Activated T-cell treated with anti-CD3 and anti-CD28 coated beads, Interleukin-2, amount 50 U/mL, for 72 hours (primary cell): Measurements from ENCODE around the gene CSPG4. TPM values are rescaled to one million over a fixed set of nuclear protein-coding genes. Genes with fewer than 3 reads are reported as not detected.

Experiments used
- ATAC-seq, 2 donors: fragments of 150-1000 bp; cut with Tn5 transposase; replicated peaks in 1 of 2; 2 replicates each; pipeline ENCODE4 v1.10.0; 2021; ENCODE audit warnings: moderate library complexity in 2 of 2, mild to moderate bottlenecking in 1 of 2
- DNase-seq, 2 donors: peaks; one replicate each; pipeline ENCODE4 v3.0.0; 2021 to 2022; ENCODE audit warnings: mixed read lengths in 1 of 2
- H3K27ac Mint-ChIP-seq: one replicate; pipeline ENCODE4 v1.8.0; 2022; ENCODE audit warnings: mild to moderate bottlenecking, moderate library complexity, mixed read lengths
- H3K27me3 Mint-ChIP-seq: one replicate; pipeline ENCODE4 v1.8.0; 2022; ENCODE audit warnings: low read depth, mixed read lengths
- H3K36me3 Mint-ChIP-seq, 2 donors: one replicate each; pipeline ENCODE4 v1.8.0; 2022; ENCODE audit warnings: mixed read lengths in 2 of 2, mild to moderate bottlenecking in 1 of 2; ENCODE audit not compliant: insufficient read depth in 2 of 2
- H3K4me1 Mint-ChIP-seq: one replicate; pipeline ENCODE4 v1.8.0; 2022; ENCODE audit warnings: low read depth, mixed read lengths
- H3K4me3 Mint-ChIP-seq, 2 donors: one replicate each; pipeline ENCODE4 v1.8.0; 2022; ENCODE audit warnings: mild to moderate bottlenecking in 2 of 2, mixed read lengths in 2 of 2, moderate library complexity in 2 of 2
- H3K9me3 Mint-ChIP-seq, 2 donors: one replicate each; pipeline ENCODE4 v1.8.0; 2022; ENCODE audit warnings: mixed read lengths in 2 of 2
- total RNA-seq, 2 donors: library from RNA; stranded (reverse); gene quantifications; one replicate each; pipeline ENCODE4 v1.2.3, GENCODE V29; 2022

Gene CSPG4
- total RNA-seq, 2 donors from 2014 or later, result not detected

- Mint-ChIP-seq H3K27ac (peak overlapping the region; percentile 17), H3K4me3 (peak overlapping the region; percentile 25 to 46), H3K27me3 (peaks cover 8% of the 10 kb centered on the region), H3K4me1 (peaks cover 31% of the 10 kb centered on the region), H3K9me3 (no peaks in the 10 kb centered on the region), H3K36me3 (no peaks in the 10 kb centered on the region)
- DNase-seq (peak; percentile 5 to 17), ATAC-seq (peak in 1 of 2 donors; percentile 41)
Measured at GRCh38 chr15:75650908-75651809, 61.5 kb downstream of the CSPG4 start.

- H3K9me3 Mint-ChIP-seq, result no peaks in the 10 kb centered on the region
- DNase-seq (no peak), ATAC-seq (no peak)
- peaks cover 8% of the 10 kb centered on the region for H3K27me3 Mint-ChIP-seq
- H3K4me3 Mint-ChIP-seq, result no peak overlapping the region
- H3K36me3 Mint-ChIP-seq, result no peaks in the 10 kb centered on the region
- peaks cover 33% of the 10 kb centered on the region for H3K4me1 Mint-ChIP-seq
- H3K27ac Mint-ChIP-seq, result no peak overlapping the region
Measured at GRCh38 chr15:75649848-75650247, 62.8 kb downstream of the CSPG4 start.

GRCh38 chr15:75649045-75649761 lies 63.4 kb downstream of the CSPG4 start:
- Mint-ChIP-seq H3K27me3 (peaks cover 8% of the 10 kb centered on the region), H3K36me3 (no peaks in the 10 kb centered on the region), H3K4me3 (peak overlapping the region in 1 of 2 donors; percentile 43), H3K4me1 (peaks cover 33% of the 10 kb centered on the region), H3K27ac (no peak overlapping the region), H3K9me3 (no peaks in the 10 kb centered on the region)
- ATAC-seq (no peak), DNase-seq (no peak)

- H3K9me3 Mint-ChIP-seq, result no peaks in the 10 kb centered on the region
- H3K4me1 Mint-ChIP-seq, result peaks cover 33% of the 10 kb centered on the region
- peak in 1 of 2 donors; percentile 15 for DNase-seq
Measured at GRCh38 chr15:75648156-75649000, 64.3 kb downstream of the CSPG4 start.

GRCh38 chr15:75647370-75648155 lies 65.1 kb downstream of the CSPG4 start, which contains the start of gene SNX33:
Gene SNX33 (plus strand): TSS chr15:75647912. CDS start chr15:75649103, 1,191 bp downstream.
- Mint-ChIP-seq H3K9me3 (no peaks in the 10 kb centered on the region), H3K4me1 (peaks cover 33% of the 10 kb centered on the region), H3K36me3 (no peaks in the 10 kb centered on the region), H3K27me3 (peaks cover 8% of the 10 kb centered on the region), H3K27ac (no peak within 1 kb of the TSS), H3K4me3 (peak within 1 kb of the TSS; percentile 85 to 87)
- DNase-seq (peak; percentile 62 to 66), ATAC-seq (peak; percentile 78 to 79)

More at GRCh38 chr15:75648156-75649000, 64.3 kb downstream of the CSPG4 start:
- H3K36me3 Mint-ChIP-seq, result no peaks in the 10 kb centered on the region
- H3K27ac Mint-ChIP-seq, result no peak overlapping the region
- ATAC-seq, result peak in 1 of 2 donors; percentile 7
- peaks cover 8% of the 10 kb centered on the region for H3K27me3 Mint-ChIP-seq
- peak overlapping the region; percentile 74 to 81 for H3K4me3 Mint-ChIP-seq

GRCh38 chr15:75646944-75647364 lies 65.7 kb downstream of the CSPG4 start:
- peak overlapping the region; percentile 85 to 87 for H3K4me3 Mint-ChIP-seq
- H3K4me1 Mint-ChIP-seq, result peaks cover 32% of the 10 kb centered on the region
- no peak for DNase-seq
- H3K36me3 Mint-ChIP-seq, result no peaks in the 10 kb centered on the region
- H3K27ac Mint-ChIP-seq, result no peak overlapping the region
- no peaks in the 10 kb centered on the region for H3K9me3 Mint-ChIP-seq
- ATAC-seq, result peak; percentile 15 to 18
- peaks cover 8% of the 10 kb centered on the region for H3K27me3 Mint-ChIP-seq

- Mint-ChIP-seq H3K4me3 (peak overlapping the region; percentile 85 to 87), H3K4me1 (peaks cover 25% of the 10 kb centered on the region), H3K36me3 (no peaks in the 10 kb centered on the region), H3K27me3 (peaks cover 8% of the 10 kb centered on the region), H3K27ac (no peak overlapping the region), H3K9me3 (no peaks in the 10 kb centered on the region)
- no peak for DNase-seq
- no peak for ATAC-seq
Measured at GRCh38 chr15:75646112-75646943, 66.3 kb downstream of the CSPG4 start.

- H3K9me3 Mint-ChIP-seq, result no peaks in the 10 kb centered on the region
- ATAC-seq (no peak), DNase-seq (no peak)
- no peak overlapping the region for H3K27ac Mint-ChIP-seq
- peaks cover 21% of the 10 kb centered on the region for H3K4me1 Mint-ChIP-seq
- H3K27me3 Mint-ChIP-seq, result peaks cover 8% of the 10 kb centered on the region
- H3K36me3 Mint-ChIP-seq, result peaks cover 0 to 1% of the 10 kb centered on the region in 2 donors
- H3K4me3 Mint-ChIP-seq, result no peak overlapping the region
Measured at GRCh38 chr15:75644376-75644775, 68.3 kb downstream of the CSPG4 start.

- H3K27me3 Mint-ChIP-seq, result peaks cover 4% of the 10 kb centered on the region
- peaks cover 3 to 11% of the 10 kb centered on the region in 2 donors for H3K36me3 Mint-ChIP-seq
- DNase-seq (no peak), ATAC-seq (no peak)
- no peak overlapping the region for H3K4me3 Mint-ChIP-seq
- H3K9me3 Mint-ChIP-seq, result no peaks in the 10 kb centered on the region
- H3K4me1 Mint-ChIP-seq, result peaks cover 34% of the 10 kb centered on the region
- no peak overlapping the region for H3K27ac Mint-ChIP-seq
Measured at GRCh38 chr15:75641603-75642002, 71.0 kb downstream of the CSPG4 start.

- Mint-ChIP-seq H3K27me3 (no peaks in the 10 kb centered on the region), H3K4me1 (peaks cover 33% of the 10 kb centered on the region), H3K4me3 (peak overlapping the region; percentile 96), H3K27ac (peak overlapping the region; percentile 97), H3K9me3 (no peaks in the 10 kb centered on the region), H3K36me3 (peaks cover 3 to 11% of the 10 kb centered on the region in 2 donors)
- ATAC-seq (no peak), DNase-seq (no peak)
Measured at GRCh38 chr15:75641179-75641503, 71.5 kb downstream of the CSPG4 start.

- ATAC-seq, result peak; percentile 50 to 58
Measured at GRCh38 chr15:75640483-75641178, 72.0 kb downstream of the CSPG4 start.

More at GRCh38 chr15:75640483-75641178, 72.0 kb downstream of the CSPG4 start:
- Mint-ChIP-seq H3K36me3 (peaks cover 3 to 11% of the 10 kb centered on the region in 2 donors), H3K4me1 (peaks cover 35% of the 10 kb centered on the region), H3K27me3 (no peaks in the 10 kb centered on the region), H3K9me3 (no peaks in the 10 kb centered on the region), H3K4me3 (peak overlapping the region; percentile 96), H3K27ac (peak overlapping the region; percentile 97)
- peak; percentile 61 to 64 for DNase-seq
